HG03135 (cell line): ENCODE data around the gene CXXC5.
"Not testable (repeated sequence)": the region's sequence is repeated elsewhere in the genome, so short reads cannot be mapped to it uniquely, and the experiment has no call there.

Source experiments
- ATAC-seq: cut with Tn5 transposase; IDR thresholded peaks from one replicate; pipeline ENCODE4 v1.9.1; 2021; ENCODE audit warnings: mild to moderate bottlenecking, moderate library complexity; ENCODE audit not compliant: unreplicated experiment

Gene CXXC5

DNA sequence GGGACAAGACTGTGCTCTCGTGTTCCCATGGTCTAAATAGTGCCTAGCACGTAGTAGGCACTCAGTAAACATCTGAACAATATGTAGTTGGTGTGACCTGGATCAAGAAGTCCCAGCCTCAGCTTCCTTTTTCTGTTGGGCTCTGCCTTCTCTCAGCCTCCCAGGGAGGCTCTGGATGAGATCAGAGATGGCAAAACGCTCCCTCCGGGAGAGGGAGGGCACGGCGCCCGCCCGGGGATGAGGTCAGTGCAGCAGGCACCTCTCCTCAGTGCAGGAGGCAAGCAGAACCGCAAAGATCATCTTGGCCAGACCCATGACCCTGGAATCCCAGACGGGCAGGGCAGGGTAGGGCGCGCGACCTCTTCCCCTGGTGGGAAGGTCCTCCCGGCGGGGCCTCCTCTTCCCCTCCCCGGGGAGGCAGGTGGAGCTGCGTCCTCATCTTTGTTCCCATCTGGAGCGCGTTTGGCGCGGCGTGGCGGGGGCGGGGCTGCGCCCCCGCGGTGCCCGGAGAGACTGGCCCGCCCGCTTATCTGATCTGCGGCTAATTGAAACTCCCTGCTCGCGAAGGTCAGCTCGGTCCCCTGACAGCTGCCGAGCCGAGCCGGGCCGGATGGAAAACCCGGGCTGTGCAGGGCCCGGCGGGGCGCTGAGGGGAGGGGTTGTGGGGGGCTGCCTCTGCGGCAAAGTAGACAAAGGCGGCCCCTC, 60.9 kb downstream of the CXXC5 start:
- ATAC-seq: no peak

DNA sequence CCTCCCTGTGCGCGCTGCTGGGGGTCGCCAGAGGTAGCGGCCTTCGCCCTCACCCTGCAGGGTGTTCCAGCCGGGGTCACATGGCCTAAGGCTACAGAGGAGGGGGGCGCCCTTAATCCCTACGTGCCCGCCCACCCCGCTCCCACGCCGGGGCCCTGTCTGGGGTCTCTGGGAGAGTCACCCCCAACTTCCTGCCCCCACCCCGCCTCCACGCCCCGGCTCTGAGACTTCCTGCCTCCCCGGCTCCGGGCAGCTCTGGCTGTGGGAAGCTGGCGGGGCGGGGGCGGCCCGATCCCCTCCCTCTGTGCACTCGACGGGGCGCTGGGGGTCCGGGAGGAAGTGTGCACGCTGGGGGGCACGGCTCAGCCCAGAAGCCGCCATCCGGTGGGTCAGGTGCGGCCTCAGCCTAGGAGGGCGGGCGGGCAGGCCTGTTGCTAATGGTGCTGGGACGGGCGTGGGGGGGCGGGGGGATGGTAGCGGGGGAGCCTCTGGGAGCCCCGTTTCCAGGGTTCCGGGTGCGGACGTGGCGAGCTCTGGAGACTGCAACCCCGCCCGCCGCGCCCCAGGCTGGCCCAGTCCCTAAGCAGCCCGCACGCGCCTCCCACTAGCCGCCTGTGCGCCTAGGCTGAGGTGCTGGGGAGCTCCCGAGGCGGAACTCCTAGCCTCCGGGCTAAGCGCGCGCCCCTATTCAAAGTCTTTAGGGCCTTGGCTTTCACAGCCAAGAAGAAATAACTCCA, 61.6 kb downstream of the CXXC5 start:
- peak; percentile 15 for ATAC-seq

DNA sequence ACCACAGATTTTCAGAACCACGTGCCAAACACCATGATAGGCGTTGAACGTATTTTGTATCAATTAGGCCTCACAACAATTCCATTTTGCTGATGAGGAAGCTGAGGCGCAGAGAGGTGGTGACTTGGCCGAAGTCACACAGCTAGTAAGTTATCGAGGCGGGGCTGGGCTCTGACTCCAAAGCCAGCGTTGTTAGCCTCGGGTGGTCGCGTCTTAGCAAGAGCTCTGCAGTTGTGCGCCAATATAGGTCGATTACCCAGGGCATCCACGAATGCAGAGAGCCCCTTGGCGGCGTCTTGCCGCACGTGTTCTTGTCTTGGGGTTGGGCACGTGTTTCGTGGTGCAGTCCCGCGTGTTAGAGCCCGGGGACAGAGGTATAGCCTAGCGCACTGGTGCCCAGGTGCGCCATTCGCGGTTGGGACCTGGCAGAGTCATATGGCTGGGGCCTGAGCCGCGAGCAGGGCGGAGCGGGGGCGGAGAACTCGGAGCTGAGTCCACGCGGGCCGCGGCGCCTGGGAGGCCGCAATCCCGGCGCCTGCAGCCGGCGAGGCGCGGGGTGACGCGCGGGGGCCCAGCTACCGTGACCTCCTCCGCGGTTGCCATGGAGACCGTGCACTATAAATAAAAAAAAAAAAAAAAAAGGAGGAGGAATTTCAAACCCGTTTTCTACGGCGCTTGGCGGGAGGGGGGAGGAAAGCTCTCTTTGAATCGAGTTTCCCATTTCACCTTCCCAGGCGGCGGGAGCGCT, 62.3 kb downstream of the CXXC5 start:
- ATAC-seq: peak; percentile 43

DNA sequence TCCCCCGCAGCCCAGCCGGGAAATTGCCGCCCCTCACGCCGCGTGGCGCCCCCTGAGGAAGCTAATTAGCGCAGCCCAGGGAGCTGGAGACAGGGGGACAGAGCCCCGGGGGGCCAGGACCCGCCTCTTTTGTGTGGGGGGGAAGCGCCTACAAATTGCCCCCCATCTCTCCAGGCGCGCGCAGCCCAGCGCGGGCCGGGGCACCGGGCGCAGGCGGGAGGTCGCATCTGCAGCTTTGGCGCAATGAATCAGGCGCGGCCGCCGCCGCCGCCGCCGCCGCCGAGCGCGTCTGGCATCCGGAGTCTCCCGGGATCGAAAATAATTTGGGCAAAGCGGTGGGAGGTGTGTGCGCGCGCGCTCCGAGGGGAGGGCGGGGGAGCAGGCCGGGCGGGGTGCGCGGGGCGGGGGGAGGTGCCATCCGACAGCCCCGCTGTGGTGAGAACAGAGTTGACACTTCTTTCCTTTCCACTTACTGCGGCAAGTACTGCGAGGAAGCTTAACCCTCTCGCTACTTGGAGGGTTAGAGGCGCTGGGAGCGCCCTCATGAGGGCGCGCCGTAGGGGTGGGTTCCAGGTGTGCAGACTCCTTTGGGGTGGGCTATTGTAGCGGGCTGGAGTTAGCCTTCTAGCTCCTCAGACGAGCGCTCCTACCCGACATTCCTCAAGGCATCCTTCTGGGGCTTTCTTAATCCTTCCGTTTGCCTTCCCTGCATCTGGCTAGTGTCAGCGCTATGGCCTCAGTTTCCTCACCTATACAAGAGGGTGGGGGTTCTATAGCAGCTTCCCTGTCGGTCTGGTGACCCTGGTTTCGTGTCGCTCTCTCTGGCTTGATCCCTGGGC, 63.1 kb downstream of the CXXC5 start:
- no peak for ATAC-seq

DNA sequence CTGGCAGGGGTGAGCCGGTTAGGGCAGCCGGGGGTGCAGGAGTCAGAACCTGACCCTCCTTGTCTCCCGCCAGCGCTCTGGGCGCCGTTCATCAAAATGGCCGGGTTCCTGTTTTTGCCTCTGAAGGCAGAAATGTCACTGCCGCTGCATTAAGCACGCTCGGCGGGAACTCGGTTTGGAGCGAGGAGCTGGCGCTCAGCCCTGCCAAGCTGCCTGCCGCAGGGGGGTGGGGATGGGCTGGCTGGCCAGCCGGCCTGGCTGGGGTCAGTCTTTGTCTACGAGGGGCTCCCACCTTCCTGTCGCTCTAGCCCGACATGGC, 63.7 kb downstream of the CXXC5 start:
- ATAC-seq: no peak

DNA sequence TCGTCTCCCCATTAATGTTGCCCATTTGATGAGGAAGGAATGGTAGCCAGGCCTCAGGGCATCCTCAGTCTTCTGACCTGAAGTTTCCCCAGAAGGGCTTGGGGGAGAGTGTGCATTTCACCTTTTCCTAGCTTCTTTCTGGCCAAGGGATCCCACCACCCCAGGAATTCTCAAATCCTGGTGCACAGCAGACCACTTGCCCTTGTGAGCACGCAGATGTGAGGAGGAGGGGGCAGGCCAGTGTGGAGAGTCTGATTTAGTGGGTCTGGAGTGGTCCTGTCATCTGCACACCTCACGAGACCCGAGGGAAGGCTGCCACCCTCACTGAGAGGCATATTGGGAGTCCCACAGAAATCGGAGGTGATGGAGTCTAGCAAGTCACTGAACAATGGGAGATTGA, 64.3 kb downstream of the CXXC5 start:
- ATAC-seq: no peak

DNA sequence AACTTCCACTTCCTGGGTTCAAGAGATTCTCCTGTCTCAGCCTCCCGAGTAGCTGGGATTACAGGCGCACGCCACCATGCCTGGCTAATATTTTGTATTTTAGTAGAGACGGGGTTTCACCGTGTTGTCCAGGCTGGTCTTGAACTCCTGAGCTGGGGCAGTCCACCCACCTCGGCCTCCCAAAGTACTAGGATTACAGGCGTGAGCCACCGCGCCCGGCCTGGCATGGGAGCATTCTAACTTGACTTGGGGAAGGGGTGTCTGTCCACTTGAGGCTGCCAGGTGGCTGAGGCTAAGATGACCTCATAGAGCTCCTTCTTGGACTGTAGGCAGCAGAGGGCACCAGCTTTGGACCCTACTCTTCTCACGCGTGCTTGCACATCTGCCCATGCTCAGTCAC, 65.7 kb downstream of the CXXC5 start:
- not testable (repeated sequence) for ATAC-seq

DNA sequence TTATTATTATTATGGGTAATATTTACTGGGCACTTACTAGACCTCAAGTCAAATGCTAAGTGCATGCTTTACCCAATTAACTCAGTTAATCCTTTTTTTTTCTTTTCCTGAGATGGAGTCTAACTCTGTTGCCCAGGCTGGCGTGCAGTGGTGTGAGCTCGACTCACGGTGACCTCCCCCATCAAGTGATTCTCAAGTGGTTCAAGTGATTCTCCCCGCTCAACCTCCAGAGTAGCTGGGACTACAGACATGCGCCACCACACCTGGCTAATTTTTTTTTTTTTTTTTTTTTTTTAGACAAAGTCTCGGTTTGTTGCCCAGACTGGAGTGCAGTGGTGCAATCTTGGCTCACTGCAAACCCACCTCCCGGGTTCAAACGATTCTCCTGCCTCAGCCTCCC, 69.1 kb downstream of the CXXC5 start:
- no peak for ATAC-seq

DNA sequence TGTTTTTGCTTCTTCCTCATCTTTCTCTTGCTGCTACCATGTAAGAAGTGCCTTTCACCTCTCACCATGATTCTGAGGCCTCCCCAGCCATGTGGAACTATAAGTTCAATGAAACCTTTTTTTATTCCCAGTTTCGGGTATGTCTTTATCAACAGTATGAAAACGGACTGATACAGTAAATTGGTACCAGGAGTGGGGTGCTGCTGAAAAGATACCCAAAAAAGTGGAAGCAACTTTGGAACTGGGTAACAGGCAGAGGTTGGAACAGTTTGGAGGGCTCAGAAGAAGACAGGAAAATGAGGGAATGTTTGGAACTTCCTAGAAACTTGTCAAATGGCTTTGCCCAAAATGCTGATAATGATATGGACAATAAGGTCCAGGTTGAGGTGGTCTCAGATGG, 70.3 kb downstream of the CXXC5 start:
- ATAC-seq: not testable (repeated sequence)

DNA sequence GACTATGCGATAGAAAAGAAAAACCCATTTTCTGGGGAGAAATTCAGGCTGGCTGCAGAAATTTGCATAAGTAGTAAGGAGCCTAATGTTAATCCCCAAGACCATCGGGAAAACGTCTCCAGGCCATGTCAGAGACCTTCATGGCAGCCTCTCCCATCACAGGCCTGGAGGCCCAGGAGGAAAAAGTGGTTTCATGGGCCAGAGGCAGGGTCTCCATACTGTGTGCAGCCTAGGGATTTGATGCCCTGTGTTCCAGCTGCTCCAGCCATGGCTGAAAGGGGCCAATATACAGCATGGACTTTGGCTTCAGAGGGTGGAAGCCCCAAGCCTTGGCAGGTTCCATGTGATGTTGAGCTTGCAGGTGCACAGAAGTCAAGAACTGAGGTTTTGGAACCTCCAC, 71.8 kb downstream of the CXXC5 start:
- ATAC-seq: not testable (repeated sequence)

DNA sequence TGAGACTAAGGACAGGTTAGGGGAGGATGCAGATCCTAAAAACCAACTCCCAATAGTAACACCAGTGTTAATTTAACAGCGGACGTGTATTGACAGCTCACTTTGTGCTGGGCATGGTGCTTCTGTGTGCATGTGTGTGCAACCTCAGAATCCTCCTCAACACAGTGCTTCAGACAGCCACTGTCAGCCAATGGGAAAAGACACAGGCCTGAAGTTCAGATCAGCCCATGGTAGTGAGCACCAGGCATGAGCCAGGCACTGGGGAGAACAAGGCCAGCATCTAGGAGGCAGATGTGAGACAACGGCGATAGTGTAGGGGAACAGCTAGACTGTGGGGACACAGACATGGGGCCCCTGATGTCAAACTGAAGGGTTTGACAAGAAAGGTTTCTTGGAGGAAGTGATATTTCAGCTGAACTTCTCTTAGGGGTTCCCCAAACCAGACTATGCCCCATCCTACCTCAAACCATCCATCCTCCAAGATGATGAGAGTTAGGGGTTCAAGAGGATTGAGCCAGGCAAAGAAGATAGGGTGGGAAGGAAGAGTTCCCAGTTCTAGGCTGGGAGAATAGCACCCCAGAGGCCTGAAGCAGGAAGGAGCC, 75.9 kb downstream of the CXXC5 start:
- no peak for ATAC-seq

DNA sequence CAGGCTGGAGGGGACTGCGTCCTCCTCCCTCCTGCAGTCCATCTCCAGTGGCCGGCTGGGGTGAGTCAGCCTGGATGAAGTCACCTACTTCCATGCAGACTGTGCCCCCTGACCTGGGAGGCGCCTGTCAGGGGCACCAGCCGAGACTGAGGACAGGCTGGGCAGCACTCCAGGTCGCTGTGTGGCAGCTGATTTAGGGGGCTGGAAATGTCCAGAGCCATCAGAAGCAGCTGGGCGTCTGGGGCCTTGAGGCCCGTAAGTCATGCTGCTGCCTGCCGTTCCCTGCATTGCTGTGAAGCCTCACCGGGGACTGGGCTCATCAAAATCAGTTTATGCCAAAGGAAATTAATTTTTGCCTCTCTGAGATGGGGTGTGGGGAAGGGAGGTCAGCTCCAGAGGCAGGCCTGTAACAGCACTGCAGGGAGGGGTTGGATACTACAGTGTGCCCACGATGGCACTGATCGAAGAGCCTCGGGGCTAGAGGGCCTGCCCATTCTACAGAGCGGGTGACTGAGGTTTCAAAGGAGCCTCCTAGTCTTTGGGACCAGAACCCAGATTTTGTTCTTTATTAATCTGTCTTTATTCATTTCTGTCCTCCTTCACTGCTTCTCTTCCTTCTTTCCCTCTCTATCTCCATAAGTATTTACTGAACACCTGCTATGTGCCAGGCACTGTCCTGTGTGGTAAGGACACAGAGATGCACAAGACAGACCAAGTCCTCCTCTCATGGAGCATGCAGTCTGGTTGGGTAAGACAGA, 77.1 kb downstream of the CXXC5 start:
- ATAC-seq: no peak

DNA sequence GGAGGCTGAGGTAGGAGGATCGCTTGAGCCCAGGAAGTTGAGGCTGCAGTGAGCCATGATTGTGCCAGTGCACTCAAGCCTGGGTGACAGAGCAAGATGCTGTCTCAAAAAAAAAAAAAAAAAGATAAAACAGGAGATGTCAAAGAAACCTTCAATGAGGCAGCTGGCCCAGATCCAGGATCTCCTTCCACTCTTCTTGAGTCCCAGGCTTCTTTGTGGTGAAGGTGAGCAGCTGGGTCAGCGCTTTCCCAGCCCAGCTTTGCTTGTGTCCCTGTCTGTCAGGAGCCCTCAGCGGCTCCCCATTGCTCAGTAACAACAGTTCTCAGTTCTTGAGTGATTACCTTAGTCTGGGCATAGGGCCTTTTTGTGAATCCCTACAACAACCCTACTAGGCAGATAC, 78.1 kb downstream of the CXXC5 start:
- ATAC-seq: no peak

DNA sequence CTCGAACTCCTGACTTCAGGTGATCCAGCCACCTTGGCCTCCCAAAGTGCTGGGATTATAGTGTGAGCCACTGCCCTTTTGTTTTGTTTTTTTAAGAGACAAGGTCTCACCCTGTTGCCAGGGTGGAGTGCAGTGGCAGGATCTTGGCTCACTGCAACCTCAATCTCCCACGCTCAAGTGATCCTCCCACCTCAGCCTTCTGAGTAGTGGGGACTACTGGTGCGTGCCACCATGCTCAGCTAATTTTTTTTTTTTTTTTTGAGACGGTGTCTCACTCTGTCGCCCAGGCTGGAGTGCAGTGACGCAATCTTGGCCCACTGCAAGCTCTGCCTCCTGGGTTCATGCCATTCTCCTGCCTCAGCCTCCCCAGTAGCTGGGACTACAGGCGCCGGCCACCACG, 79.5 kb downstream of the CXXC5 start:
- not testable (repeated sequence) for ATAC-seq

DNA sequence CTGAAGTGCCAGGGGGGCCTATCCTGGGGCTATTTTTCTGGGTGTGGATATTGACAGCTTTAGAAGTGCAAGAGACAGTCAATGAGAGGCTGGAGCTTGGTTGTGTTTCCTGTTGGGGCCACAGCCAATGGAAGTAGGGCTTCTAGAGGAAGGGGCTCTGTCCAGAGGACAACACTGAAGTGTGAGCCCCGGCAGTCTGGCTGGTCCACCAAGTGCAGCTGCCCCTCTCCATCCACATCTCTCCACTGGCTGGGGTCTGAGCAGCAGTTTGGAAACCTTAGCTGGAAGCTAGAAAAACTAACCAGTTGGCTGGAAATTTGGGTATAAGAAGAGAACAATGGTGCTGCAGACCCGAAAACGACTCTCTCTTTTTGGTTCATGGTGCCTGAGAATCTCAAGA, 83.1 kb downstream of the CXXC5 start:
- no peak for ATAC-seq

DNA sequence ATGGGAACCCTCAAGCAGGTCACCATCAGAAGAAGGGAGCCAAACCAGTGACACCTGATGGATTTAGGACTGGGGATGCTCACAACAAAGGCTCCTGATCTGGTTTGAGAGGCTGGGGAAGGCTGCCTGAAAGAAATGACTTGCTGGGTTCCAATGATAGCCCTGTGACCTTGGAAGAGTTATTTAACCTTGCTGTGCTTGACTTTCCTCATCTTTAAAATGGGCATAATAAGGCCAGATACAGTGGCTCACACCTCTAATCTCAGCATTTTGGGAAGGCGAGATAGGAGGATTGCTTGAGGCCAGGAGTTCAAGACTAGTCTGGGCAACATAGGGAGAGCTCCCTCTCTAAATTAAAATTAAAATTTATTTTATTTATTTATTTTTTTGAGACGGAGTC, 83.9 kb downstream of the CXXC5 start:
- ATAC-seq: no peak

DNA sequence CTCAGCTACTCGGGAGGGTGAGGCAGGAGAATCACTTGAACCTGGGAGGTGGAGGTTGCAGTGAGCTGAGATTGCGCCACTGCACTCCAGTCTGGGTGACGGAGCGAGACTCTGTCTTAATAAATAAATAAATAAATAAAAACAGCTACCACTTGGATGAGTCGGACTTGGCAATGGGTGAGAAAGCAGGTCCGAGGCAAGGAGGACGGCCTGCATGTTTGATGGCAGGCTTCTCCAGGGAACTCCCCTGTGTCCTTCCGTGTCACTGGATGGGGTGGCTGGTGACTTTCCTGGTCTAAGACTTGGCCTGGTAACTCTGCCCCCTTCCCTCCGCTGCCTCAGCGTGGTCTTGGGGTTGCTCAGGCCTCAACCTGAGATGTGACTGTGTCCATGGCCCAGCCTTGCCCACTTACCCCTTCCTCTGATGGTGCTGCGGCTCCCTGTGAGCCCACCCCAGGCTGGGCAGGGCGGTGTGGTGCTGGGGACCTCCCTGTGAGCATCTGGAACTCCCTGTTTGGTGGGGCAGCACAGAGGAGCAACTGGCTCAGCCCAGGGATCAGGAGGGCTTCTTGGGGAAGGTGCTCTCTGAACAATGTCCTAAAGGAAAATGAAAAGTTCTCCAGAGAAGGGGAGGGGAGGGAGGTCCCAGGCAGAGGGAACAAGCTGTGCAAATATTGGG, 85.0 kb downstream of the CXXC5 start:
- no peak for ATAC-seq
